Measurements from ENCODE around the gene SLC35D2.

DNA sequence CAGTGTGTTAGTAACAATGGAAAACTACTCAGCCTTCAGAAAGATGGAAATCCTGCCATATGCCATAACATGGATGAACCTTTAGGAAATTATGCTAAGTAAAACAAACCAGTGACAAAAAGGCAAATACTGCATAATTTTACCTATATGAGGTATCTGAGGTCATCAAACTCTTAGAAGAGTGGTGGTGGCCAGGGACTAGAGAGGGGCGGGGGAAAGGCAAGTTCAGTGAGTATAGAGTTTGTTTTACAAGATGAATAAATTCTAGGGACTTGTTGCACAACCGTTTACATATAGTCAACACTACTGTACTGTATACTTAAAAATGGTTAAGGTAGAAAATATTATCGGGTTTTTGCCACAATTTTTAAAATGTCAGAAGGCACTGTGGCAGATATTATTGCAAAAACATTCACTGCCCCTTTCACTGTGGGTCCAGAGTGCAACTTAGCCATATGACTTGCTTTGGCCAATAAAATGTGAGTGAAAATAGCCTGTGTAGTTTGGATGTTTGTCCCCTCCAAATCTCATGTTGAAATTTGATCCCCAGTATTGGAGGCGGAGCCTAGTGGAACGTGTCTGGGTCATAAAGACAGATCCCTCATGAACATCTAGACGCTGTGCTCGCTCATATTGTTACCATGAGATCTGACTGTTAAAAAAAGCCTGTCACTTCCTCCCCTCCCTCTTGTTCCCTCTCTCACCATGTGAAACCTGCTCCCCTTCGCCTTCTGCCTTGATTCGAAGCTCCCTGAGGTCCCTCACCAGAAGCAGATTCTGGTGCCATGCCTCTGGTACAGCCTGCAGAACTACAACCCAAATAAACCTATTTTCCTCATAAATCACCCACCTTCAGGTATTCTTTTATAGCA, 25.1 kb upstream of the SLC35D2 start:
- TF ChIP-seq, protein P1, sequence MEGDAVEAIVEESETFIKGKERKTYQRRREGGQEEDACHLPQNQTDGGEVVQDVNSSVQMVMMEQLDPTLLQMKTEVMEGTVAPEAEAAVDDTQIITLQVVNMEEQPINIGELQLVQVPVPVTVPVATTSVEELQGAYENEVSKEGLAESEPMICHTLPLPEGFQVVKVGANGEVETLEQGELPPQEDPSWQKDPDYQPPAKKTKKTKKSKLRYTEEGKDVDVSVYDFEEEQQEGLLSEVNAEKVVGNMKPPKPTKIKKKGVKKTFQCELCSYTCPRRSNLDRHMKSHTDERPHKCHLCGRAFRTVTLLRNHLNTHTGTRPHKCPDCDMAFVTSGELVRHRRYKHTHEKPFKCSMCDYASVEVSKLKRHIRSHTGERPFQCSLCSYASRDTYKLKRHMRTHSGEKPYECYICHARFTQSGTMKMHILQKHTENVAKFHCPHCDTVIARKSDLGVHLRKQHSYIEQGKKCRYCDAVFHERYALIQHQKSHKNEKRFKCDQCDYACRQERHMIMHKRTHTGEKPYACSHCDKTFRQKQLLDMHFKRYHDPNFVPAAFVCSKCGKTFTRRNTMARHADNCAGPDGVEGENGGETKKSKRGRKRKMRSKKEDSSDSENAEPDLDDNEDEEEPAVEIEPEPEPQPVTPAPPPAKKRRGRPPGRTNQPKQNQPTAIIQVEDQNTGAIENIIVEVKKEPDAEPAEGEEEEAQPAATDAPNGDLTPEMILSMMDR (IDR thresholded peaks at IDR 0.05) = no peak
- no peak for TF ChIP-seq TP53 (CRISPR knock-in tag; IDR thresholded peaks at IDR 0.05)
- no peak for TF ChIP-seq NR3C1 (CRISPR knock-in tag; conservative IDR thresholded peaks at IDR 0.05; ENCODE audit: low read depth)
- no peak for TF ChIP-seq CREB1 (CRISPR knock-in tag; IDR thresholded peaks at IDR 0.05)
- TF ChIP-seq JUN (CRISPR knock-in tag; IDR thresholded peaks at IDR 0.05) = no peak
- no peak for TF ChIP-seq FOXJ3 (CRISPR knock-in tag; IDR thresholded peaks at IDR 0.05; ENCODE audit: borderline replicate concordance)
- TF ChIP-seq, protein P2, sequence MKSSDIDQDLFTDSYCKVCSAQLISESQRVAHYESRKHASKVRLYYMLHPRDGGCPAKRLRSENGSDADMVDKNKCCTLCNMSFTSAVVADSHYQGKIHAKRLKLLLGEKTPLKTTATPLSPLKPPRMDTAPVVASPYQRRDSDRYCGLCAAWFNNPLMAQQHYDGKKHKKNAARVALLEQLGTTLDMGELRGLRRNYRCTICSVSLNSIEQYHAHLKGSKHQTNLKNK (CRISPR knock-in tag; IDR thresholded peaks at IDR 0.05) = no peak
- TF ChIP-seq, protein P3, sequence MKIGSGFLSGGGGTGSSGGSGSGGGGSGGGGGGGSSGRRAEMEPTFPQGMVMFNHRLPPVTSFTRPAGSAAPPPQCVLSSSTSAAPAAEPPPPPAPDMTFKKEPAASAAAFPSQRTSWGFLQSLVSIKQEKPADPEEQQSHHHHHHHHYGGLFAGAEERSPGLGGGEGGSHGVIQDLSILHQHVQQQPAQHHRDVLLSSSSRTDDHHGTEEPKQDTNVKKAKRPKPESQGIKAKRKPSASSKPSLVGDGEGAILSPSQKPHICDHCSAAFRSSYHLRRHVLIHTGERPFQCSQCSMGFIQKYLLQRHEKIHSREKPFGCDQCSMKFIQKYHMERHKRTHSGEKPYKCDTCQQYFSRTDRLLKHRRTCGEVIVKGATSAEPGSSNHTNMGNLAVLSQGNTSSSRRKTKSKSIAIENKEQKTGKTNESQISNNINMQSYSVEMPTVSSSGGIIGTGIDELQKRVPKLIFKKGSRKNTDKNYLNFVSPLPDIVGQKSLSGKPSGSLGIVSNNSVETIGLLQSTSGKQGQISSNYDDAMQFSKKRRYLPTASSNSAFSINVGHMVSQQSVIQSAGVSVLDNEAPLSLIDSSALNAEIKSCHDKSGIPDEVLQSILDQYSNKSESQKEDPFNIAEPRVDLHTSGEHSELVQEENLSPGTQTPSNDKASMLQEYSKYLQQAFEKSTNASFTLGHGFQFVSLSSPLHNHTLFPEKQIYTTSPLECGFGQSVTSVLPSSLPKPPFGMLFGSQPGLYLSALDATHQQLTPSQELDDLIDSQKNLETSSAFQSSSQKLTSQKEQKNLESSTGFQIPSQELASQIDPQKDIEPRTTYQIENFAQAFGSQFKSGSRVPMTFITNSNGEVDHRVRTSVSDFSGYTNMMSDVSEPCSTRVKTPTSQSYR (CRISPR knock-in tag; IDR thresholded peaks at IDR 0.05) = no peak
- no peak for TF ChIP-seq SMAD3 (CRISPR knock-in tag; IDR thresholded peaks at IDR 0.05; ENCODE audit: borderline replicate concordance)
- no peak for TF ChIP-seq GABPB1 (CRISPR knock-in tag; IDR thresholded peaks at IDR 0.05)
